B cell (primary cell): ENCODE measurements around the gene EFR3B.

Experiments used
- CTCF ChIP-seq: fragments of 200-600 bp; IDR thresholded peaks from one replicate; pipeline ENCODE4 v1.8.0; 2022; ENCODE audit warnings: antibody characterized with exemption, mild to moderate bottlenecking
- EZH2 ChIP-seq: IDR thresholded peaks from 2 replicates; pipeline ENCODE4 v1.6.1; 2012; ENCODE audit warnings: borderline replicate concordance, low read depth, mild to moderate bottlenecking, moderate library complexity, low read length; ENCODE audit not compliant: insufficient read depth, poor library complexity, severe bottlenecking

GRCh38 chr2:25198209-25198525, 156.3 kb downstream of the EFR3B start:
- TF ChIP-seq EZH2 (no peak), CTCF (no peak)
